Spleen (tissue), 11 donors: ENCODE data around the gene PHTF2. TPM values are rescaled to one million over a fixed set of nuclear protein-coding genes. Genes with fewer than 3 reads are reported as not detected.

Experiments
- DNase-seq: peaks from one replicate; pipeline ENCODE4 v3.0.0-alpha.2; 2020
- H3K27ac ChIP-seq, 8 donors: fragments of 200-600 bp; sonication (generic) in 7 of 8; 1 replicate in 4 of 8; 2 replicates in 4 of 8; pipeline versions ENCODE4 v1.5.0 to v1.8.0; 2016 to 2021; ENCODE audit warnings: inconsistent platforms in 4 of 8, mild to moderate bottlenecking in 4 of 8, moderate library complexity in 1 of 8
- H3K27me3 ChIP-seq, 7 donors: fragments of 200-600 bp; sonication (generic) in 6 of 7; replicated peaks in 1 of 7; 1 replicate in 4 of 7; 2 replicates in 3 of 7; pipeline versions ENCODE4 v1.5.0 to v1.8.0; 2016 to 2021; ENCODE audit warnings: inconsistent platforms in 3 of 7, mild to moderate bottlenecking in 1 of 7
- H3K36me3 ChIP-seq, 6 donors: fragments of 200-600 bp; sonication (generic) in 5 of 6; 1 replicate in 4 of 6; 2 replicates in 2 of 6; pipeline versions ENCODE4 v1.5.0 to v1.8.0; 2016 to 2021; ENCODE audit warnings: inconsistent platforms in 2 of 6
- H3K4me1 ChIP-seq, 6 donors: fragments of 200-600 bp; sonication (generic) in 5 of 6; 1 replicate in 3 of 6; 2 replicates in 3 of 6; pipeline versions ENCODE4 v1.5.0 to v1.8.0; 2016 to 2021; ENCODE audit warnings: inconsistent platforms in 3 of 6
- H3K4me3 ChIP-seq, 8 donors: fragments of 200-600 bp; sonication (generic) in 7 of 8; 1 replicate in 4 of 8; 2 replicates in 4 of 8; pipeline versions ENCODE4 v1.5.0 to v1.8.0; 2016 to 2021; ENCODE audit warnings: inconsistent platforms in 4 of 8, mild to moderate bottlenecking in 4 of 8, moderate library complexity in 2 of 8
- H3K9me3 ChIP-seq, 8 donors: fragments of 200-600 bp; sonication (generic) in 7 of 8; 1 replicate in 4 of 8; 2 replicates in 4 of 8; pipeline versions ENCODE4 v1.5.0 to v1.8.0; 2016 to 2021; ENCODE audit warnings: inconsistent platforms in 4 of 8
- CTCF ChIP-seq, 11 experiments: fragments of 200-600 bp in 7 of 11; fragments of 450-650 bp in 4 of 11; sonication (generic) in 4 of 11; IDR thresholded peaks in 8 of 11; conservative IDR thresholded peaks in 3 of 11; 1 replicate in 7 of 11; 2 replicates in 4 of 11; pipeline versions ENCODE4 v1.4.0 to v1.8.0; 2016 to 2021; ENCODE audit warnings: antibody characterized with exemption in 11 of 11, inconsistent platforms in 4 of 11, mild to moderate bottlenecking in 1 of 11
- POLR2A ChIP-seq, 3 donors: fragments of 450-650 bp; IDR thresholded peaks; one replicate each; pipeline ENCODE4 v1.5.1; 2017; ENCODE audit warnings: antibody characterized with exemption in 3 of 3, mild to moderate bottlenecking in 1 of 3
- POLR2AphosphoS5 ChIP-seq, 3 donors: sonication (generic); formaldehyde crosslinking; IDR thresholded peaks; one replicate each; pipeline ENCODE4 v1.5.1; 2017; ENCODE audit warnings: antibody characterized with exemption in 3 of 3
- WGBS, 5 donors: extraction: QIAGEN DNeasy Blood & Tissue Kit in 3 of 5; methylation state at CpG; one replicate each; pipeline versions ENCODE4 v1.1.5 to v1.1.7; 2013 to 2018; 5-methylcytosine and 5-hydroxymethylcytosine counted together
- intact Hi-C: fragments of 100-400 bp; cut with DNase I; formaldehyde crosslinking; loops from one replicate; pipeline ENCODE4 v1.15.0; 2023; ENCODE audit warnings: low total_unique reads
- polyA plus RNA-seq, 3 donors: library from polyadenylated mRNA; stranded (reverse); fragments of 200-250 nt; gene quantifications; one replicate each; pipeline ENCODE4 v1.2.1, GENCODE V29; 2013
- total RNA-seq, 7 donors: library from RNA; depleted of rRNA in 3 of 7; stranded (reverse); fragments of >200 nt in 3 of 7; fragmentation: NEBNext Ultra II Directional in 4 of 7; extraction: Animal tissue kit (Norgen Biotek cat#: 25700) in 4 of 7; gene quantifications; one replicate each; pipeline versions ENCODE4 v1.1.0 to v1.2.1, GENCODE V29; 2016 to 2021
- donor health status: healthy with polysubstance abuse.
- donor health status: DM: no; HTN: no; CAD: no; lungs with moderate emphysema.
- donor health status: DM: no; HTN: no; CAD: no.
- donor health status: Bipolar disorder and iron deficiency.
- donor health status: healthy.
- donor health status: DM: no; HTN: no; CAD: no.
- donor health status: DM: yes; HTN: yes; CAD: no.

Gene PHTF2
- total and polyA plus RNA-seq, 10 donors, result 13.3 to 47.7 (median 34.7) TPM

- H3K36me3 ChIP-seq, result peaks cover 0 to 30% (median 8%) of the 10 kb centered on the region in 6 donors
- no peak overlapping the region for H3K4me3 ChIP-seq
- no peak for DNase-seq
- intact Hi-C loops, result no loop called here
- H3K27ac ChIP-seq, result peak overlapping the region in 4 of 8 donors; percentile 72 to 78 (median 72)
- H3K4me1 ChIP-seq, result peaks cover 5 to 36% (median 8%) of the 10 kb centered on the region in 6 donors
- no peaks in the 10 kb centered on the region for H3K9me3 ChIP-seq
- no peaks in the 10 kb centered on the region for H3K27me3 ChIP-seq
- TF ChIP-seq CTCF (IDR thresholded peaks at IDR 0.05 in 8 of 11, conservative IDR thresholded peaks at IDR 0.05 in 3 of 11), result no peak
- no peak for TF ChIP-seq POLR2A (IDR thresholded peaks at IDR 0.05)
- TF ChIP-seq POLR2AphosphoS5 (IDR thresholded peaks at IDR 0.05), result no peak
- WGBS, 5 donors, result 48 to 73% (median 66%) methylated on average over 2 of the region's 2 CpGs
These were observed 108.7 kb downstream of the PHTF2 start for GRCh38 chr7:77907281-77907680.

GRCh38 chr7:77908664-77909063 is 110.1 kb downstream of the PHTF2 start:
- 92 to 100% (median 96%) methylated on average over 2 of the region's 2 CpGs for WGBS, 5 donors
- TF ChIP-seq POLR2A (IDR thresholded peaks at IDR 0.05), result no peak
- TF ChIP-seq POLR2AphosphoS5 (IDR thresholded peaks at IDR 0.05), result no peak
- TF ChIP-seq CTCF (IDR thresholded peaks at IDR 0.05 in 8 of 11, conservative IDR thresholded peaks at IDR 0.05 in 3 of 11), result no peak
- no peak for DNase-seq
- Histone ChIP-seq H3K27me3 (no peaks in the 10 kb centered on the region), H3K9me3 (no peaks in the 10 kb centered on the region), H3K27ac (no peak overlapping the region), H3K4me3 (no peak overlapping the region), H3K36me3 (peaks cover 0 to 30% (median 8%) of the 10 kb centered on the region in 6 donors), H3K4me1 (peaks cover 5 to 38% (median 8%) of the 10 kb centered on the region in 6 donors)
- intact Hi-C loops, result no loop called here

- Histone ChIP-seq H3K36me3 (peaks cover 0 to 35% (median 10%) of the 10 kb centered on the region in 6 donors), H3K27me3 (no peaks in the 10 kb centered on the region), H3K9me3 (no peaks in the 10 kb centered on the region), H3K27ac (no peak overlapping the region), H3K4me1 (peaks cover 5 to 35% (median 8%) of the 10 kb centered on the region in 6 donors), H3K4me3 (no peak overlapping the region)
- TF ChIP-seq POLR2A (IDR thresholded peaks at IDR 0.05), result no peak
- no peak for TF ChIP-seq CTCF (IDR thresholded peaks at IDR 0.05 in 8 of 11, conservative IDR thresholded peaks at IDR 0.05 in 3 of 11)
- TF ChIP-seq POLR2AphosphoS5 (IDR thresholded peaks at IDR 0.05), result no peak
- DNase-seq, result no peak
- intact Hi-C loops, result no loop called here
- WGBS, 5 donors, result 88 to 94% (median 91%) methylated on average over 2 of the region's 2 CpGs
These were observed 111.6 kb downstream of the PHTF2 start for GRCh38 chr7:77910124-77910523.

- Histone ChIP-seq H3K36me3 (peaks cover 0 to 46% (median 13%) of the 10 kb centered on the region in 6 donors), H3K4me1 (peaks cover 0 to 15% (median 0%) of the 10 kb centered on the region in 6 donors), H3K27me3 (no peaks in the 10 kb centered on the region), H3K4me3 (no peak overlapping the region), H3K9me3 (no peaks in the 10 kb centered on the region), H3K27ac (no peak overlapping the region)
- intact Hi-C loops, result no loop called here
- WGBS, 5 donors, result 56 to 81% (median 74%) methylated on average over 1 of the region's 1 CpG
- no peak for DNase-seq
- TF ChIP-seq CTCF (IDR thresholded peaks at IDR 0.05 in 8 of 11, conservative IDR thresholded peaks at IDR 0.05 in 3 of 11), result no peak
- no peak for TF ChIP-seq POLR2AphosphoS5 (IDR thresholded peaks at IDR 0.05)
- TF ChIP-seq POLR2A (IDR thresholded peaks at IDR 0.05), result no peak
These were observed 113.7 kb downstream of the PHTF2 start for GRCh38 chr7:77912293-77912692.
